MCF 10A (cell line): ENCODE data around the gene ADARB2. TPM values are rescaled to one million over a fixed set of nuclear protein-coding genes. Genes with fewer than 3 reads are reported as not detected.
"Not testable (repeated sequence)": the region's sequence is repeated elsewhere in the genome, so short reads cannot be mapped to it uniquely, and the experiment has no call there.

Experiments
- BruUV-seq: library from RNA; stranded (reverse); fragments of 400-500 nt; replicated peaks from 2 replicates; lab custom pipeline; 2021; lab: Mats Ljungman, UMichigan
- CTCF ChIA-PET: fragments of 300-600 bp; sonication (Branson Sonifier 250); formaldehyde crosslinking; extraction: SDS; loops from one replicate; lab custom pipeline; 2021; ENCODE audit warnings: antibody characterized with exemption, inconsistent platforms; lab: Yijun Ruan, JAX
- POLR2A ChIA-PET: fragments of 300-600, 350-650 bp; sonication (Branson Sonifier 250); formaldehyde crosslinking; extraction: SDS; loops from one replicate; lab custom pipeline; 2020; ENCODE audit warnings: antibody characterized with exemption, inconsistent platforms; lab: Yijun Ruan, JAX
- DNase-seq: peaks from one replicate; pipeline ENCODE4 v3.0.0-alpha.2; 2018; ENCODE audit not compliant: unreplicated experiment
- H3K27ac Mint-ChIP-seq: one replicate; pipeline ENCODE4 v1.8.0; 2022; ENCODE audit warnings: mild to moderate bottlenecking, low read depth, mixed read lengths; ENCODE audit not compliant: unreplicated experiment
- H3K27me3 Mint-ChIP-seq: one replicate; pipeline ENCODE4 v1.8.0; 2022; ENCODE audit warnings: mixed read lengths; ENCODE audit not compliant: insufficient read depth, unreplicated experiment
- H3K36me3 Mint-ChIP-seq: one replicate; pipeline ENCODE4 v1.8.0; 2022; ENCODE audit warnings: mild to moderate bottlenecking, moderate library complexity, mixed read lengths; ENCODE audit not compliant: insufficient read depth, unreplicated experiment
- H3K4me1 Mint-ChIP-seq: one replicate; pipeline ENCODE4 v1.8.0; 2022; ENCODE audit warnings: mixed read lengths; ENCODE audit not compliant: insufficient read depth, unreplicated experiment
- H3K4me3 Mint-ChIP-seq: one replicate; pipeline ENCODE4 v1.8.0; 2022; ENCODE audit warnings: mild to moderate bottlenecking, moderate library complexity, mixed read lengths; ENCODE audit not compliant: unreplicated experiment
- H3K9me3 Mint-ChIP-seq: one replicate; pipeline ENCODE4 v1.8.0; 2022; ENCODE audit warnings: mixed read lengths; ENCODE audit not compliant: unreplicated experiment
- CTCF ChIP-seq: fragments of 200-600 bp; IDR thresholded peaks from one replicate; pipeline ENCODE4 v1.8.0; 2022; ENCODE audit warnings: antibody characterized with exemption, mild to moderate bottlenecking; ENCODE audit not compliant: unreplicated experiment
- intact Hi-C: fragments of 100-400 bp; cut with micrococcal nuclease; formaldehyde crosslinking; loops from 2 replicates; pipeline ENCODE4 v1.14.1; 2022
- total RNA-seq: library from RNA; stranded (reverse); gene quantifications from 2 replicates; pipeline ENCODE4 v1.2.3, GENCODE V29; 2022

Gene ADARB2
- total RNA-seq, 1 experiment from 2014 or later, result 0.96 TPM

- Mint-ChIP-seq H3K27me3 (peaks cover 5% of the 10 kb centered on the region), H3K4me1 (no peaks in the 10 kb centered on the region), H3K27ac (no peak overlapping the region), H3K9me3 (peaks cover 17% of the 10 kb centered on the region), H3K4me3 (no peak overlapping the region), H3K36me3 (no peaks in the 10 kb centered on the region)
- ChIA-PET CTCF (interaction anchor here (0.6 to 1.5 kb wide), 4 partner anchors 11 to 288 kb away, joined by 3 to 8 read pairs (median 3); no protein-coding TSS in a partner anchor), POLR2A (interaction anchor here (1.7 kb wide), 1 partner anchor 20 kb away, joined by 3 read pairs; no protein-coding TSS in a partner anchor)
- intact Hi-C loops, result no loop called here
- TF ChIP-seq CTCF, result no peak
- no TSS peak for BruUV-seq
- DNase-seq, result no peak
Observed at GRCh38 chr10:1432161-1432560, 305.2 kb downstream of the ADARB2 start.

GRCh38 chr10:1431229-1431628, 306.1 kb downstream of the ADARB2 start:
- Mint-ChIP-seq H3K4me3 (no peak overlapping the region), H3K27me3 (peaks cover 14% of the 10 kb centered on the region), H3K27ac (no peak overlapping the region), H3K36me3 (no peaks in the 10 kb centered on the region), H3K9me3 (peaks cover 17% of the 10 kb centered on the region), H3K4me1 (no peaks in the 10 kb centered on the region)
- TF ChIP-seq CTCF, result no peak
- BruUV-seq, result no TSS peak
- intact Hi-C loops, result no loop called here
- POLR2A ChIA-PET, result interaction anchor here (1.7 kb wide), 1 partner anchor 19 kb away, joined by 3 read pairs; no protein-coding TSS in a partner anchor
- CTCF ChIA-PET, result interaction anchor here (1.5 kb wide), 1 partner anchor 11 kb away, joined by 8 read pairs; no protein-coding TSS in a partner anchor
- no peak for DNase-seq

DNA sequence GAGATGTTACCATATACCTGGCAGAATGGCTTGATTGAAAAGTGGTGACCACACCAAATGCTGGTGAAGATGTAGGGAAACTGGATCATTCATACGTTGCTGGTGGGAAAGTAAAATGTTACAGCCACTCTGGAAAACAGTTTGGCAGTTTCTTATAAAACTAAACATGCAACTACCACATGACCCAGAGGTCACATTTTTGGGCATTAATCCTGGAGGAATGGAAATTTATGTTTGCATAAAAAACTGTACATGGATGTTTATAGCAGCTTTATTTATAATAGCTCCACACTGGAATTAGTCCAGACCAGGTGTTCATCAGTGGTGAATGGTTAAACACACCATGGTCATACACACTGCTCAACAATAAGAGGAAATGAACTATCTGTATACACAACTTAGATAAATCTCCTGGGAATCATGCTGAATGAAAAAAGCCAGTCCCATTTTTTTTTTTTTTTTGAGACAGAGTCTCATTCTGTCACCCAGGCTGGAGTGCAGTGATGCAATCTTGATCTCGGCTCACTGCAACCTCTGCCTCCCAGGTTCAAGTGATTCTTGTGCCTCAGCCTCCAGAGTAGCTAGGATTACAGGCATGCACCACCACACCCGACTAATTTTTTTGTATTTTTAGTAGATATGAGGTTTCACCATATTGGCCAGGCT, 309.7 kb downstream of the ADARB2 start:
- not testable (repeated sequence) for H3K4me3 Mint-ChIP-seq, H3K4me1 Mint-ChIP-seq, BruUV-seq, H3K36me3 Mint-ChIP-seq, H3K27ac Mint-ChIP-seq, DNase-seq
- intact Hi-C loops, result loop anchor here (10.0 kb wide), 1 partner anchor 1547 kb away; no protein-coding TSS in a partner anchor
- Mint-ChIP-seq H3K27me3 (peaks cover 38% of the 10 kb centered on the region), H3K9me3 (peaks cover 14% of the 10 kb centered on the region)
- ChIA-PET POLR2A (interaction anchor here (0.7 kb wide), 1 partner anchor 15 kb away, joined by 3 read pairs; no protein-coding TSS in a partner anchor), CTCF (interaction anchor here (0.9 to 1.2 kb wide), 2 partner anchors 22 to 1413 kb away, joined by 3 to 5 read pairs; no protein-coding TSS in a partner anchor)

DNA sequence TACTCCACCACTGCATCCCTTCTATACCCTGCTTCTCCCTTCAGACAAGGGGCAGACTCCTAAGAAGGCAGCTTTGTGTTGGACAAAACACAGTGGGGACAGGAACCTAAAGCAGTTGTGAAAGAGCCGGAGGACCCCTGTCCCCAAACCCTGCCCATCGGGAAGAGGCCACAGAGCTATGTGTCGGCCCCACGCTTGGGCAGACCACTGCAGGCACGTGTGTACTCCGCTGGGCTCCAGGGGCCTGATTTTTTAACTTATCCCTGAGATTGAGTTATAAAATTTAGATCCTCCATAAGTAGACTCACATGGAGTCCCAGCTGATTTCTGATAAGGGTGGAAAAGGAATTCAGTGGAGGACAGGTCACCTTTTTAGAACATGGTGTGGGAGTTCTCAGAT, 310.5 kb downstream of the ADARB2 start:
- BruUV-seq, result no TSS peak
- TF ChIP-seq CTCF, result no peak
- Mint-ChIP-seq H3K9me3 (peaks cover 12% of the 10 kb centered on the region), H3K27ac (no peak overlapping the region), H3K36me3 (no peaks in the 10 kb centered on the region), H3K4me1 (no peaks in the 10 kb centered on the region), H3K27me3 (peaks cover 38% of the 10 kb centered on the region), H3K4me3 (no peak overlapping the region)
- ChIA-PET POLR2A (interaction anchor here (0.7 kb wide), 1 partner anchor 16 kb away, joined by 3 read pairs; no protein-coding TSS in a partner anchor), CTCF (interaction anchor here (0.6 to 1.2 kb wide), 3 partner anchors 21 to 1414 kb away, joined by 3 to 5 read pairs (median 3); no protein-coding TSS in a partner anchor)
- no peak for DNase-seq
- intact Hi-C loops, result loop anchor here (10.0 kb wide), 1 partner anchor 1548 kb away; no protein-coding TSS in a partner anchor
